Stimulated activated CD8-positive, alpha-beta memory T cell treated with anti-CD3 and anti-CD28 coated beads, Interleukin-15, amount 100 ng/mL, for 48 hours (primary cell): Measurements from ENCODE around the gene REM1.

Experiments used
- DNase-seq, 2 donors: peaks; one replicate each; pipeline ENCODE4 v3.0.0-alpha.2; 2020; ENCODE audit warnings: low read depth in 2 of 2

The REM1 gene

GRCh38 chr20:31523361-31524283, 48.5 kb downstream of the REM1 start:
- no peak for DNase-seq

DNA sequence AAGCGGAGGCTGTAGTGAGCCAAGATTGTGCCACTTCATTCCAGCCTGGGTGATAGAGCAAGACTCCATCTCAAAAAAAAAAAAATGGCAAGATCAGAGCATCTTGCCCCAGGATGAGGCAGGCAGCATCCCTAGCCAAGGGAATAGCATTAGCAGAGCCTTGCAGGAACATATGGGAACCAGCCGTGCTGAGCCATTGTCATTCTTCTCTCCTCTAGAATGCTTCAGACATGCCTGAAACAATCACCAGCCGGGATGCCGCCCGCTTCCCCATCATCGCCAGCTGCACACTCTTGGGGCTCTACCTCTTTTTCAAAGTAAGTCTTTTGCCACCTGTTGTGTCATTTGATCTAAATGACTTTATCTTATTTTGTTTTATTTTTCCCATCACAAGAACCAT, 52.2 kb downstream of the REM1 start:
- DNase-seq, result no peak
